Calu3 (cell line): ENCODE results near the gene TXNDC16. TPM values are rescaled to one million over a fixed set of nuclear protein-coding genes. Genes with fewer than 3 reads are reported as not detected.

Experiments used
- BruUV-seq: library from RNA; stranded (reverse); fragments of 400-500 nt; replicated peaks from 2 replicates; lab custom pipeline; 2021; lab: Mats Ljungman, UMichigan
- CTCF ChIA-PET: fragments of 300-600 bp; sonication (Branson Sonifier 250); formaldehyde crosslinking; loops from one replicate; lab custom pipeline; 2022; ENCODE audit warnings: antibody characterized with exemption; lab: Charles Lee
- DNase-seq: peaks from one replicate; pipeline ENCODE4 v3.0.0; 2022
- H3K27ac Mint-ChIP-seq: one replicate; pipeline ENCODE4 v1.8.0; 2022; ENCODE audit warnings: mixed read lengths; ENCODE audit not compliant: unreplicated experiment
- H3K27me3 Mint-ChIP-seq: one replicate; pipeline ENCODE4 v1.8.0; 2022; ENCODE audit warnings: mixed read lengths; ENCODE audit not compliant: unreplicated experiment
- H3K36me3 Mint-ChIP-seq: one replicate; pipeline ENCODE4 v1.8.0; 2022; ENCODE audit warnings: mild to moderate bottlenecking, moderate library complexity, mixed read lengths; ENCODE audit not compliant: insufficient read depth, unreplicated experiment
- H3K4me1 Mint-ChIP-seq: one replicate; pipeline ENCODE4 v1.8.0; 2022; ENCODE audit warnings: mild to moderate bottlenecking, low read depth, mixed read lengths; ENCODE audit not compliant: unreplicated experiment
- H3K4me3 Mint-ChIP-seq: one replicate; pipeline ENCODE4 v1.8.0; 2022; ENCODE audit warnings: mild to moderate bottlenecking, low read depth, moderate library complexity, mixed read lengths; ENCODE audit not compliant: unreplicated experiment
- H3K9me3 Mint-ChIP-seq: one replicate; pipeline ENCODE4 v1.8.0; 2022; ENCODE audit warnings: low read depth, mixed read lengths; ENCODE audit not compliant: unreplicated experiment
- intact Hi-C: fragments of 100-400 bp; cut with micrococcal nuclease; formaldehyde crosslinking; loops from one replicate; pipeline ENCODE4 v1.10.0; 2022; ENCODE audit not compliant: unreplicated experiment
- total RNA-seq: library from RNA; stranded (reverse); gene quantifications from 2 replicates; pipeline ENCODE4 v1.2.3, GENCODE V29; 2022
- TF ChIP-seq, protein P1 (sequence below): fragments of 200-600 bp; IDR thresholded peaks from one replicate; pipeline ENCODE4 v1.8.0; 2022; ENCODE audit warnings: antibody characterized with exemption; ENCODE audit not compliant: unreplicated experiment

TXNDC16 gene
- total RNA-seq, 1 experiment from 2014 or later, result 3.5 TPM

DNA sequence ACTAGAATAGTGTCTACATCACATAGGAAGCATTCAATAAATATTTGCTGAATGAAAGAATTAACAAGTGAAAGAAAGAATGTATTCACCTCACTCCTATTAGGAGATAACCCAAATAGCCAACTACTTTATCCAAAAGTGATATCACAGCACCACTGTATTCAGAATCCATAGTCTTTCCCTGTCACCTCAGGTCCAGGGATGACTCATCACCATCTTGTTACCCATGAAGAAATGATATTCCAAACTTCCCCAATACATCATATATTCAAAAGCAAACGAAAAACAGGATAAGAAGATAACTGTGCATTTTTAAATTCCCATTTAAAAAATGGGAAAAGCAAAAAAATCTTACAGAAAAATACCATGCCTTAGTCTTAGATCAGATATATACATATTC, 39.1 kb downstream of the TXNDC16 start:
- intact Hi-C loops, result no loop called here
- Mint-ChIP-seq H3K27ac (no peak overlapping the region), H3K27me3 (no peaks in the 10 kb centered on the region), H3K36me3 (no peaks in the 10 kb centered on the region), H3K9me3 (no peaks in the 10 kb centered on the region), H3K4me1 (no peaks in the 10 kb centered on the region), H3K4me3 (no peak overlapping the region)
- TF ChIP-seq, protein P1, sequence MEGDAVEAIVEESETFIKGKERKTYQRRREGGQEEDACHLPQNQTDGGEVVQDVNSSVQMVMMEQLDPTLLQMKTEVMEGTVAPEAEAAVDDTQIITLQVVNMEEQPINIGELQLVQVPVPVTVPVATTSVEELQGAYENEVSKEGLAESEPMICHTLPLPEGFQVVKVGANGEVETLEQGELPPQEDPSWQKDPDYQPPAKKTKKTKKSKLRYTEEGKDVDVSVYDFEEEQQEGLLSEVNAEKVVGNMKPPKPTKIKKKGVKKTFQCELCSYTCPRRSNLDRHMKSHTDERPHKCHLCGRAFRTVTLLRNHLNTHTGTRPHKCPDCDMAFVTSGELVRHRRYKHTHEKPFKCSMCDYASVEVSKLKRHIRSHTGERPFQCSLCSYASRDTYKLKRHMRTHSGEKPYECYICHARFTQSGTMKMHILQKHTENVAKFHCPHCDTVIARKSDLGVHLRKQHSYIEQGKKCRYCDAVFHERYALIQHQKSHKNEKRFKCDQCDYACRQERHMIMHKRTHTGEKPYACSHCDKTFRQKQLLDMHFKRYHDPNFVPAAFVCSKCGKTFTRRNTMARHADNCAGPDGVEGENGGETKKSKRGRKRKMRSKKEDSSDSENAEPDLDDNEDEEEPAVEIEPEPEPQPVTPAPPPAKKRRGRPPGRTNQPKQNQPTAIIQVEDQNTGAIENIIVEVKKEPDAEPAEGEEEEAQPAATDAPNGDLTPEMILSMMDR, result no peak
- no TSS peak for BruUV-seq
- CTCF ChIA-PET, result no interaction called here
- DNase-seq, result no peak

DNA sequence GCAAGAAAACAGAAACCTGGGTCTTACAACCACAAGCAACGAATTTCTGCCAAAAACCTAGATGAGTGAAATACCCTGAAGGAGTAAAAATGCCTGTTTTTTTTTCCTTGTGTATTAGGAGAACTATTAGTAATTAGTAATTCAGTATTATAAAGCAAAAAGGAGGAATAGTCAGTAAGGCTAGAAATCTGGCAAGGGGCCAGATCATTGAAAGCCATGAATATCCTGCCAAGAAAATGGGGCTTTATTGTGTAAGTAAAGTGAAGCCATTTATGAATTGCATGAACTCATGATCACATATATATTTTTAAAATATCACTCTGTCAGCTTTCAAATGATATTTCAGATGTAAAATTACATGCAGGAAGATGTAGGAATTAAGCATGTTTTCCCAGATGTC, 57.9 kb downstream of the TXNDC16 start:
- no peak overlapping the region for H3K4me3 Mint-ChIP-seq
- CTCF ChIA-PET, result no interaction called here
- no peaks in the 10 kb centered on the region for H3K36me3 Mint-ChIP-seq
- no peaks in the 10 kb centered on the region for H3K4me1 Mint-ChIP-seq
- no peak overlapping the region for H3K27ac Mint-ChIP-seq
- TF ChIP-seq, protein P1, result no peak
- no TSS peak for BruUV-seq
- no peak for DNase-seq
- intact Hi-C loops, result no loop called here
- peaks cover 3% of the 10 kb centered on the region for H3K9me3 Mint-ChIP-seq
- H3K27me3 Mint-ChIP-seq, result no peaks in the 10 kb centered on the region

DNA sequence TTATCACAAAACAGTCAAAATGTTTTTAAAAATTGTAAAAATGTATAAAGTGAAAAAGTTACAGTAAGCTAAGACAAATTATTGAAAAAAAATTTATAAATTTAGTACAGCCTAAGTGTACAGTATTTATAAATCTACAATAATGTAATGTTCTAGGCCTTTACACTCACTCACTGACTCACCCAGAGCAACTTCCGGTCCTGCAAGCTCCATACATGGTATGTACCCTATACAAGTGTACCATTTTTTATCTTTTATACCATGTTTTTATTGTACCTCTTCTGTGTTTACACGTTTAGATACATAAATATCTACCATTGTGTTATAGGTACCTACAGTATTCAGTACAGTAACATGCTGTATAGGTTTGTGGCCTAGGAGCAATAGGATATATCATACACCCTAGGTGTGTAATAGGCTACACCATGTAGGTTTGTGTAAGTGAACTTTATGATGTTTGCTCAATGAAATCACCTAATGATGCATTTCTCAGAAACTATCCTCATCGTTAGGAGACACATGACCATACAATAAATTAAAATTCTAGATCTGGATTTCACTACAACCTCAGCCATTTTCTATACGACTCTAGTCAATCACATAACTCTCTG, 66.8 kb downstream of the TXNDC16 start:
- Mint-ChIP-seq H3K27ac (no peak overlapping the region), H3K4me3 (no peak overlapping the region), H3K9me3 (no peaks in the 10 kb centered on the region), H3K36me3 (no peaks in the 10 kb centered on the region), H3K4me1 (no peaks in the 10 kb centered on the region), H3K27me3 (no peaks in the 10 kb centered on the region)
- intact Hi-C loops, result no loop called here
- no TSS peak for BruUV-seq
- DNase-seq, result no peak
- CTCF ChIA-PET, result no interaction called here
- TF ChIP-seq, protein P1, result no peak

DNA sequence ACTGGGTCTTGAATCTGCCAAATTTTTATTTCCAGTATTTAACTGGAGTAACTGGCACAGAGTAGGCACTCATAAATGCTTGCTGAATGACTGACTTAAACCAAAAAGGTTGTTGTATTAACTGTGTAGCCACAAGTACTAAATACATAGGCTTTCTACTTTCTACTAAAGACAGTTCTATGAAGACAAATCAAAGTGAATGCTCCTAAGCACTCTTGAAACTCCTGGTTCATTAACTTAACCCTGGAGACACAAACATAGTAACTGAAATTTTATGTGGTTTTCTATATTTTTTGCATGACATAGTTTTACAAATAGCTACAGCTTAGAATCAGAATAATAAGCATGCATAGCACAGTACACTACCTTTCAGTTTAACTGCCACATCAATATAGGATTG, 70.4 kb downstream of the TXNDC16 start:
- Mint-ChIP-seq H3K27me3 (no peaks in the 10 kb centered on the region), H3K9me3 (no peaks in the 10 kb centered on the region), H3K4me1 (no peaks in the 10 kb centered on the region), H3K4me3 (no peak overlapping the region), H3K36me3 (no peaks in the 10 kb centered on the region), H3K27ac (no peak overlapping the region)
- CTCF ChIA-PET, result no interaction called here
- no TSS peak for BruUV-seq
- TF ChIP-seq, protein P1, result no peak
- DNase-seq, result no peak
- intact Hi-C loops, result no loop called here
